Upper lobe of right lung (tissue), 1 donor: Measurements from ENCODE around the gene KIF20B. TPM values are rescaled to one million over a fixed set of nuclear protein-coding genes. Genes with fewer than 3 reads are reported as not detected.
A peak's percentile ranks its signal among the peaks of the same experiment; 100 is the strongest.

ENCODE experiments used
- ATAC-seq: fragments of 200-7000 bp; cut with Tn5 transposase; one replicate; pipeline ENCODE4 v1.9.1; 2020; ENCODE audit warnings: mild to moderate bottlenecking, moderate library complexity
- DNase-seq: peaks from one replicate; pipeline ENCODE4 v3.0.0-alpha.2; 2020
- H3K27ac ChIP-seq: fragments of 200-600 bp; one replicate; pipeline ENCODE4 v1.8.0; 2022
- H3K27me3 ChIP-seq: fragments of 200-600 bp; one replicate; pipeline ENCODE4 v1.8.0; 2022; ENCODE audit warnings: mild to moderate bottlenecking
- H3K36me3 ChIP-seq: fragments of 200-600 bp; one replicate; pipeline ENCODE4 v1.8.0; 2022
- H3K4me1 ChIP-seq: fragments of 200-600 bp; one replicate; pipeline ENCODE4 v1.8.0; 2022
- H3K4me3 ChIP-seq: fragments of 200-600 bp; one replicate; pipeline ENCODE4 v1.8.0; 2022; ENCODE audit warnings: mild to moderate bottlenecking
- H3K9me3 ChIP-seq: fragments of 200-600 bp; one replicate; pipeline ENCODE4 v1.8.0; 2022
- CTCF ChIP-seq: fragments of 200-600 bp; IDR thresholded peaks from one replicate; pipeline ENCODE4 v1.8.0; 2022; ENCODE audit warnings: antibody characterized with exemption
- intact Hi-C: fragments of 100-400 bp; cut with DNase I; formaldehyde crosslinking; loops from one replicate; pipeline ENCODE4 v1.11.0; 2022
- total RNA-seq: library from RNA; stranded (reverse); fragmentation: NEBNext Ultra II Directional; extraction: Animal tissue kit (Norgen Biotek cat#: 25700); gene quantifications from one replicate; pipeline ENCODE4 v1.2.1, GENCODE V29; 2021
- donor health status: DM: no; HTN: yes; CAD: no; lungs with severe emphysema.

Gene KIF20B
- total RNA-seq, 1 donor from 2014 or later: 5.1 TPM

- Histone ChIP-seq H3K4me3 (no peak overlapping the region), H3K27me3 (no peaks in the 10 kb centered on the region), H3K36me3 (no peaks in the 10 kb centered on the region), H3K27ac (no peak overlapping the region), H3K9me3 (no peaks in the 10 kb centered on the region), H3K4me1 (no peaks in the 10 kb centered on the region)
- no peak for DNase-seq
- no peak for TF ChIP-seq CTCF
- intact Hi-C loops: no loop called here
- no peak for ATAC-seq
These were observed 33.2 kb downstream of the KIF20B start for GRCh38 chr10:89734616-89735015.

GRCh38 chr10:89738551-89739209 is 37.3 kb downstream of the KIF20B start:
- H3K27me3 ChIP-seq: no peaks in the 10 kb centered on the region
- ATAC-seq: peak; percentile 31
- intact Hi-C loops: no loop called here

GRCh38 chr10:89741126-89741762 is 39.9 kb downstream of the KIF20B start:
- H3K9me3 ChIP-seq: no peaks in the 10 kb centered on the region
- no peaks in the 10 kb centered on the region for H3K36me3 ChIP-seq
- intact Hi-C loops: no loop called here
- DNase-seq: no peak
- no peak for ATAC-seq
- H3K27me3 ChIP-seq: no peaks in the 10 kb centered on the region
- no peaks in the 10 kb centered on the region for H3K4me1 ChIP-seq
- H3K27ac ChIP-seq: no peak overlapping the region
- TF ChIP-seq CTCF: no peak
- H3K4me3 ChIP-seq: no peak overlapping the region

More at GRCh38 chr10:89738551-89739209, 37.3 kb downstream of the KIF20B start:
- Histone ChIP-seq H3K4me3 (no peak overlapping the region), H3K27ac (no peak overlapping the region), H3K4me1 (no peaks in the 10 kb centered on the region), H3K9me3 (no peaks in the 10 kb centered on the region), H3K36me3 (no peaks in the 10 kb centered on the region)
- no peak for DNase-seq
- TF ChIP-seq CTCF: no peak

- no peaks in the 10 kb centered on the region for H3K4me1 ChIP-seq
- no peaks in the 10 kb centered on the region for H3K27me3 ChIP-seq
- DNase-seq: no peak
- intact Hi-C loops: no loop called here
- no peak for ATAC-seq
- no peak overlapping the region for H3K4me3 ChIP-seq
- no peaks in the 10 kb centered on the region for H3K9me3 ChIP-seq
- H3K27ac ChIP-seq: no peak overlapping the region
- no peak for TF ChIP-seq CTCF
- no peaks in the 10 kb centered on the region for H3K36me3 ChIP-seq
These were observed 42.6 kb downstream of the KIF20B start for GRCh38 chr10:89744026-89744425.

GRCh38 chr10:89745903-89746302 is 44.5 kb downstream of the KIF20B start:
- no peaks in the 10 kb centered on the region for H3K27me3 ChIP-seq
- no peak overlapping the region for H3K27ac ChIP-seq
- no peak for TF ChIP-seq CTCF
- no peaks in the 10 kb centered on the region for H3K4me1 ChIP-seq
- H3K4me3 ChIP-seq: no peak overlapping the region
- no peak for ATAC-seq
- no peaks in the 10 kb centered on the region for H3K36me3 ChIP-seq
- H3K9me3 ChIP-seq: no peaks in the 10 kb centered on the region
- intact Hi-C loops: no loop called here
- DNase-seq: no peak
